Neural cell (in vitro differentiated cells): ENCODE measurements around the gene IRX6. TPM values are rescaled to one million over a fixed set of nuclear protein-coding genes. Genes with fewer than 3 reads are reported as not detected.

Experiments
- H2AFZ ChIP-seq: fragments of 200-600, 300-800 bp; sonication (generic), shearing (Covaris generic); 2 replicates; pipeline ENCODE4 v1.6.0; 2014; ENCODE audit warnings: low read depth, mild to moderate bottlenecking, antibody characterized with exemption, low read length, moderate library complexity
- H3F3A ChIP-seq: fragments of 200-600 bp; shearing (Covaris generic); 2 replicates; pipeline ENCODE4 v1.6.1; 2016; ENCODE audit warnings: mild to moderate bottlenecking, moderate library complexity, mixed read lengths, antibody characterized with exemption, low read length; ENCODE audit not compliant: insufficient read depth, poor library complexity, severe bottlenecking
- H3K27ac ChIP-seq: fragments of 200-600, 300-800 bp; sonication (generic), shearing (Covaris generic); 2 replicates; pipeline ENCODE4 v1.5.1; 2014; ENCODE audit warnings: mild to moderate bottlenecking, low read length, moderate library complexity
- H3K27me3 ChIP-seq: fragments of 300-800, 200-600 bp; sonication (generic), shearing (Covaris generic); 2 replicates; pipeline ENCODE4 v1.6.0; 2014; ENCODE audit warnings: mild to moderate bottlenecking, low read depth, low read length, moderate library complexity; ENCODE audit not compliant: insufficient read depth
- H3K36me3 ChIP-seq: fragments of 300-800, 200-600 bp; sonication (generic), shearing (Covaris generic); 2 replicates; pipeline ENCODE4 v1.5.1; 2014; ENCODE audit warnings: mild to moderate bottlenecking, antibody characterized with exemption, low read length, moderate library complexity; ENCODE audit not compliant: insufficient read depth
- H3K4me2 ChIP-seq: fragments of 300-800, 200-600 bp; sonication (generic), shearing (Covaris generic); 2 replicates; pipeline ENCODE4 v1.6.0; 2014; ENCODE audit warnings: mild to moderate bottlenecking, low read length
- H3K4me3 ChIP-seq: fragments of 300-800, 200-600 bp; sonication (generic), shearing (Covaris generic); 2 replicates; pipeline ENCODE4 v1.5.1; 2014; ENCODE audit warnings: mild to moderate bottlenecking, low read length, moderate library complexity
- H3K79me2 ChIP-seq: fragments of 200-600 bp; shearing (Covaris generic); replicated peaks from 2 replicates; pipeline ENCODE4 v1.6.0; 2014; ENCODE audit warnings: mild to moderate bottlenecking, low read length, moderate library complexity; ENCODE audit not compliant: insufficient read depth
- H3K9ac ChIP-seq: fragments of 300-800, 200-600 bp; sonication (generic), shearing (Covaris generic); 2 replicates; pipeline ENCODE4 v1.6.1; 2016; ENCODE audit warnings: mild to moderate bottlenecking, low read length, mixed read lengths
- H3K9me2 ChIP-seq: fragments of 200-600 bp; shearing (Covaris generic); 2 replicates; pipeline ENCODE4 v1.6.1; 2016; ENCODE audit warnings: mild to moderate bottlenecking, low read length, mixed read lengths; ENCODE audit not compliant: insufficient read depth
- H3K9me3 ChIP-seq: fragments of 200-600, 300-800 bp; sonication (generic), shearing (Covaris generic); 2 replicates; pipeline ENCODE4 v1.6.1; 2016; ENCODE audit warnings: mild to moderate bottlenecking, mixed run types, low read length, moderate library complexity, mixed read lengths
- H4K20me1 ChIP-seq: fragments of 200-600 bp; shearing (Covaris generic); 2 replicates; pipeline ENCODE4 v1.6.1; 2016; ENCODE audit warnings: mild to moderate bottlenecking, mixed run types; ENCODE audit not compliant: insufficient read depth
- CTCF ChIP-seq: fragments of 450-650 bp; IDR thresholded peaks from 2 replicates; pipeline ENCODE4 v1.5.1; 2014; ENCODE audit warnings: antibody characterized with exemption, mild to moderate bottlenecking, moderate library complexity; ENCODE audit not compliant: poor library complexity, severe bottlenecking
- EP300 ChIP-seq: fragments of 450-650 bp; conservative IDR thresholded peaks from 2 replicates; pipeline ENCODE4 v1.6.1; 2014; ENCODE audit warnings: antibody characterized with exemption, mild to moderate bottlenecking, moderate library complexity; ENCODE audit not compliant: poor library complexity, severe bottlenecking
- EZH2 ChIP-seq: fragments of 200-600, 300-800 bp; shearing (Covaris generic), sonication (generic); IDR thresholded peaks from 2 replicates; pipeline ENCODE4 v1.6.1; 2014; ENCODE audit warnings: antibody characterized with exemption, low read length, borderline replicate concordance, mild to moderate bottlenecking; ENCODE audit not compliant: insufficient read depth, poor library complexity, severe bottlenecking
- MXI1 ChIP-seq: fragments of 450-650 bp; conservative IDR thresholded peaks from 2 replicates; pipeline ENCODE4 v1.6.1; 2014; ENCODE audit warnings: antibody characterized with exemption, mild to moderate bottlenecking; ENCODE audit not compliant: poor library complexity, severe bottlenecking
- POLR2AphosphoS5 ChIP-seq: IDR thresholded peaks from 2 replicates; pipeline ENCODE4 v1.6.1; 2012
- RAD21 ChIP-seq: fragments of 450-650 bp; conservative IDR thresholded peaks from 2 replicates; pipeline ENCODE4 v1.6.1; 2014; ENCODE audit warnings: antibody characterized with exemption, mild to moderate bottlenecking, moderate library complexity
- REST ChIP-seq: IDR thresholded peaks from 2 replicates; pipeline ENCODE4 v1.6.1; 2012; ENCODE audit warnings: borderline replicate concordance
- SMC3 ChIP-seq: fragments of 450-650 bp; conservative IDR thresholded peaks from 2 replicates; pipeline ENCODE4 v1.6.1; 2014; ENCODE audit warnings: antibody characterized with exemption, mild to moderate bottlenecking, moderate library complexity; ENCODE audit not compliant: poor library complexity
- TAF1 ChIP-seq: IDR thresholded peaks from 2 replicates; pipeline ENCODE4 v1.6.1; 2012; ENCODE audit warnings: low read depth
- polyA plus RNA-seq: library from polyadenylated mRNA; depleted of rRNA; stranded (reverse); fragments of >200 nt; gene quantifications from 2 replicates; pipeline ENCODE4 v1.2.3, GENCODE V29; 2014

IRX6 gene
- polyA plus RNA-seq, 1 donor from 2014 or later = not detected

GRCh38 chr16:55367866-55368603 is 44.0 kb downstream of the IRX6 start:
- Histone ChIP-seq H2AFZ (no peak overlapping the region), H3K36me3 (no peaks in the 10 kb centered on the region), H3K27me3 (peaks cover 52% of the 10 kb centered on the region), H3K9ac (no peak overlapping the region), H3K79me2 (no peaks in the 10 kb centered on the region), H3K9me2 (no peaks in the 10 kb centered on the region), H3K27ac (no peak overlapping the region), H3K4me3 (no peak overlapping the region), H4K20me1 (no peaks in the 10 kb centered on the region), H3K4me2 (no peak overlapping the region), H3F3A (no peaks in the 10 kb centered on the region), H3K9me3 (no peaks in the 10 kb centered on the region)
- no peak for TF ChIP-seq SMC3
- TF ChIP-seq REST = no peak
- TF ChIP-seq RAD21 = no peak
- no peak for TF ChIP-seq CTCF
- TF ChIP-seq POLR2AphosphoS5 = no peak
- TF ChIP-seq MXI1 = no peak
- TF ChIP-seq EZH2 = no peak
- TF ChIP-seq TAF1 = no peak
- no peak for TF ChIP-seq EP300

GRCh38 chr16:55369151-55369550 is 45.1 kb downstream of the IRX6 start:
- no peak overlapping the region for H3K4me3 ChIP-seq
- no peaks in the 10 kb centered on the region for H3K79me2 ChIP-seq
- no peak overlapping the region for H3K9ac ChIP-seq
- no peaks in the 10 kb centered on the region for H3F3A ChIP-seq
- H2AFZ ChIP-seq = no peak overlapping the region
- H3K9me2 ChIP-seq = no peaks in the 10 kb centered on the region
- TF ChIP-seq EP300 (no peak), CTCF (no peak), TAF1 (no peak), REST (no peak), SMC3 (no peak), EZH2 (no peak), POLR2AphosphoS5 (no peak), RAD21 (no peak), MXI1 (no peak)
- no peaks in the 10 kb centered on the region for H4K20me1 ChIP-seq
- H3K27me3 ChIP-seq = peaks cover 54% of the 10 kb centered on the region
- no peaks in the 10 kb centered on the region for H3K36me3 ChIP-seq
- no peak overlapping the region for H3K4me2 ChIP-seq
- no peak overlapping the region for H3K27ac ChIP-seq
- no peaks in the 10 kb centered on the region for H3K9me3 ChIP-seq
